ENCODE results near the gene TTYH2. TPM values are rescaled to one million over a fixed set of nuclear protein-coding genes. Genes with fewer than 3 reads are reported as not detected.

TTYH2 gene
- polyA plus RNA-seq, result 0.58 TPM

GRCh38 chr17:74212913-74213791, at the start of gene TTYH2:
Gene TTYH2, plus strand, starts transcription at chr17:74213571. Its CDS starts 17 bp downstream, at chr17:74213588.
- H3K4me3 Mint-ChIP-seq, result peak within 1 kb of the TSS; percentile 82 to 94 (median 90)
- H3K4me1 Mint-ChIP-seq, result peaks cover 22 to 33% (median 28%) of the 10 kb centered on the region in 3 donors
- peak within 1 kb of the TSS; percentile 89 to 96 (median 90) for H3K27ac Mint-ChIP-seq
- no peaks in the 10 kb centered on the region for H3K27me3 Mint-ChIP-seq
- no peaks in the 10 kb centered on the region for H3K9me3 Mint-ChIP-seq
- no peaks in the 10 kb centered on the region for H3K36me3 Mint-ChIP-seq

GRCh38 chr17:74163836-74164235, 49.5 kb upstream of the TTYH2 start:
- Mint-ChIP-seq H3K9me3 (peaks cover 0 to 3% (median 0%) of the 10 kb centered on the region in 3 donors), H3K4me1 (no peaks in the 10 kb centered on the region), H3K27ac (no peak overlapping the region), H3K4me3 (no peak overlapping the region), H3K27me3 (peaks cover 17% of the 10 kb centered on the region), H3K36me3 (no peaks in the 10 kb centered on the region)

DNA sequence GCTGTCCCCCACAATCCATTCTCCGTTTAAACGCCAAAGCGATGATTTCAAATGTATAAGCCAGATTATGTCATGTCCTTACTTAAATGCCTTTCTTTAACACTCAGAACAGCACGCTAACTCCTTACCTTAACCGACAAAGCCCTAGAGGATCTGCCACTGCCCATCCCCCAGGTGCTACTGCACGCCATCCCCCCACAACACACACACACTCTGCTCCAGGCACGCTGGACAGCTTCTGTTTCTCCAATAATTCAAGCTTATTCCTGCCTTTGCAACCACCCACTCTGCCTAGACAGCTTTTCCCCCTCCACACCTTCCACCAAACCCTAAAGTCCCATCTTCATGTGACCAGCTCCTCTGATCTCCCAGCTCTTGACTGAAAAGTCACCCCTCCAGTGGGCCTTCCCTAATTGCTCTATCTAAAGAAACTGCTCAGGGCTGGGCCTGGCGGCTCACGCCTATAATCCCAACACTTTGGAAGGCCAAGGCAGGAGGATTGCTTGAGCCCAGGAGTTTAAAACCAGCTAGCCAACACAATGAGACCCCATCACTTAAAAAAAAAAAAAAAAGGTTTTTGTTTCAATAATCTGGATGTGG, 48.8 kb upstream of the TTYH2 start:
- Mint-ChIP-seq H3K4me1 (no peaks in the 10 kb centered on the region), H3K27ac (no peak overlapping the region), H3K9me3 (peaks cover 0 to 2% (median 0%) of the 10 kb centered on the region in 3 donors), H3K27me3 (peaks cover 13% of the 10 kb centered on the region), H3K36me3 (no peaks in the 10 kb centered on the region), H3K4me3 (no peak overlapping the region)

- Mint-ChIP-seq H3K36me3 (no peaks in the 10 kb centered on the region), H3K27ac (no peak overlapping the region), H3K4me3 (no peak overlapping the region), H3K27me3 (peaks cover 14% of the 10 kb centered on the region), H3K9me3 (peaks cover 0 to 2% (median 0%) of the 10 kb centered on the region in 3 donors), H3K4me1 (no peaks in the 10 kb centered on the region)
Measured at GRCh38 chr17:74165797-74166365, 47.5 kb upstream of the TTYH2 start.

DNA sequence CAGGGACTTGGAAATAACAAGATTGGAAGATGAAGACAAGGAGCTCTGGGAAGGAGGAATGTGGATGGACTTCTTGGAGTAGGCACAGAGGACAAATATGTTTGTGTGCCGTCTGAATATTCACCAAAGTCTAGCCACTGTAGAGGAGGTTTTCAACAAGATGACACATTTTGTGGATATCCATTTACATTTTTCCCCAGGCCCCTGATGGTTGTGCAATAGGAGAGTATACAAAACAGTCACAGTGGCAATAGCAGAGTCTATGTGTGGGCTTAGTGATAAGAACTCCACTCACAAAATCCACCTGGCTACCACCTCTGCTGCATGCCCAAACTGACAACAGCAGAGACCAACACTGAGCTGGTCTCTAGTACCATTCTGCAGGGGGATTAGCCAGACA, 42.4 kb upstream of the TTYH2 start:
- H3K27me3 Mint-ChIP-seq, result peaks cover 11% of the 10 kb centered on the region
- H3K4me3 Mint-ChIP-seq, result no peak overlapping the region
- no peaks in the 10 kb centered on the region for H3K4me1 Mint-ChIP-seq
- H3K36me3 Mint-ChIP-seq, result peaks cover 1% of the 10 kb centered on the region
- peaks cover 0 to 2% (median 0%) of the 10 kb centered on the region in 3 donors for H3K9me3 Mint-ChIP-seq
- H3K27ac Mint-ChIP-seq, result no peak overlapping the region

DNA sequence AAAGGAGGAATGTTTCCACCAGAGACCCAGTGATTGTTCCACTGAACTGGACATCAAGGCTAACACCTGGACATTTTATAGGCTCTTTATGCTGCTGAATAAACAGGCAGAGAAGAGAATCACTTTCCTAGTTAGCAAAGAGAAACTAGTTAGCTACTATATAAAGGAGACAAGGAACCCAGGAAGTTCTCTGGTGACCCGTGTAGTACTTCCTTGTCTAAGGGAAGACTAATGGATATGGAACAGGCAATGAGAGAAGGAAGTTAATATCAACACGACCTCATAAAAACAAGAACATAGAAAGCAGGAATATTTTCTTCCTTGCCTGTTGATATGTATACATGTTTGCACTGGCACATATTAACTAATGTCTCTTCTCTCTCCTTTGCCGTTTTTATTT, 40.7 kb upstream of the TTYH2 start:
- Mint-ChIP-seq H3K4me1 (no peaks in the 10 kb centered on the region), H3K27me3 (peaks cover 9% of the 10 kb centered on the region), H3K27ac (no peak overlapping the region), H3K4me3 (no peak overlapping the region), H3K9me3 (no peaks in the 10 kb centered on the region), H3K36me3 (peaks cover 1% of the 10 kb centered on the region)

- Mint-ChIP-seq H3K36me3 (peaks cover 1% of the 10 kb centered on the region), H3K27me3 (peaks cover 17% of the 10 kb centered on the region), H3K27ac (no peak overlapping the region), H3K4me1 (no peaks in the 10 kb centered on the region), H3K9me3 (no peaks in the 10 kb centered on the region), H3K4me3 (no peak overlapping the region)
Measured at GRCh38 chr17:74176546-74177001, 36.8 kb upstream of the TTYH2 start.

GRCh38 chr17:74177018-74177450, 36.3 kb upstream of the TTYH2 start:
- Mint-ChIP-seq H3K4me3 (no peak overlapping the region), H3K36me3 (peaks cover 1% of the 10 kb centered on the region), H3K27me3 (peaks cover 17% of the 10 kb centered on the region), H3K9me3 (no peaks in the 10 kb centered on the region), H3K27ac (no peak overlapping the region), H3K4me1 (no peaks in the 10 kb centered on the region)

GRCh38 chr17:74179576-74179975, 33.8 kb upstream of the TTYH2 start:
- Mint-ChIP-seq H3K27me3 (peaks cover 27% of the 10 kb centered on the region), H3K4me1 (no peaks in the 10 kb centered on the region), H3K9me3 (no peaks in the 10 kb centered on the region), H3K36me3 (peaks cover 1% of the 10 kb centered on the region), H3K4me3 (no peak overlapping the region), H3K27ac (no peak overlapping the region)

GRCh38 chr17:74180336-74180735, 33.0 kb upstream of the TTYH2 start:
- Mint-ChIP-seq H3K27ac (no peak overlapping the region), H3K9me3 (no peaks in the 10 kb centered on the region), H3K4me3 (no peak overlapping the region), H3K4me1 (no peaks in the 10 kb centered on the region), H3K27me3 (peaks cover 27% of the 10 kb centered on the region), H3K36me3 (no peaks in the 10 kb centered on the region)

GRCh38 chr17:74181341-74181740, 32.0 kb upstream of the TTYH2 start:
- Mint-ChIP-seq H3K27ac (no peak overlapping the region), H3K4me3 (no peak overlapping the region), H3K4me1 (no peaks in the 10 kb centered on the region), H3K36me3 (no peaks in the 10 kb centered on the region), H3K9me3 (no peaks in the 10 kb centered on the region), H3K27me3 (peaks cover 27% of the 10 kb centered on the region)

DNA sequence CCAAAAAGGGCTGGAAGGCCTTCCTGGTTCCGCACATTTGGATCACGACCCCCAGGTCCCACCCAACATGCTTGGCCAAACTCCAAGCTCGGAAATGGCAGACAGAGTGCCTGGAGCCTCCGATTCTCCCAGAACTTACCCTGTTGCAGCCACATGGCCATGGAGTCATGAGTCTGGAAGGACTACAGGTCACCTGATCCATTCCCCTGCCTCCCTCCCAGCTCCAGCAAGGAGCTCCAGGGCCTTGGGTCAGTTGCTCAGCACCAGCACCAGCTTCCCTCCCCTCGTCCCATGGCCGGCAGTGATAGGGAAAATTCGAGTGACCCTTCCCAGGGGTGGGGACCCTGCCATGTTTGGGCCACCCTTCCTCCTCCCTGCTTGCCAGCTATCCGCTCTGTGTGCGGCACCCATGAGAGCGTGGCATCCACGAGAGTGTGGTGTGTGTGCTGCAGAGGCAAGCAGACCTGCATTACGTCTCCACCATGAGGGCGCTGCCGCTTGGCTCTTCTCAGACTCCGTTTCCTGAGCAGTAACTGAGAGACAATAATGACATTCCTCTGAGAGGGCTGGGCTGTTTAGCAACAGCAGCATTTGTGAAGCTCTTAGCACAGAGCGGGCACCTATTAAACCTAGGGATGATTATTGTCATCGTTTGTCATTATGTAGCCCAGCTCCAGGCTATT, 31.2 kb upstream of the TTYH2 start:
- no peak overlapping the region for H3K27ac Mint-ChIP-seq
- no peaks in the 10 kb centered on the region for H3K36me3 Mint-ChIP-seq
- H3K4me1 Mint-ChIP-seq, result no peaks in the 10 kb centered on the region
- H3K9me3 Mint-ChIP-seq, result no peaks in the 10 kb centered on the region
- peaks cover 22% of the 10 kb centered on the region for H3K27me3 Mint-ChIP-seq
- no peak overlapping the region for H3K4me3 Mint-ChIP-seq

- H3K4me1 Mint-ChIP-seq, result no peaks in the 10 kb centered on the region
- no peak overlapping the region for H3K4me3 Mint-ChIP-seq
- no peaks in the 10 kb centered on the region for H3K9me3 Mint-ChIP-seq
- H3K27me3 Mint-ChIP-seq, result peaks cover 24% of the 10 kb centered on the region
- no peaks in the 10 kb centered on the region for H3K36me3 Mint-ChIP-seq
- no peak overlapping the region for H3K27ac Mint-ChIP-seq
Measured at GRCh38 chr17:74183411-74183810, 30.0 kb upstream of the TTYH2 start.

DNA sequence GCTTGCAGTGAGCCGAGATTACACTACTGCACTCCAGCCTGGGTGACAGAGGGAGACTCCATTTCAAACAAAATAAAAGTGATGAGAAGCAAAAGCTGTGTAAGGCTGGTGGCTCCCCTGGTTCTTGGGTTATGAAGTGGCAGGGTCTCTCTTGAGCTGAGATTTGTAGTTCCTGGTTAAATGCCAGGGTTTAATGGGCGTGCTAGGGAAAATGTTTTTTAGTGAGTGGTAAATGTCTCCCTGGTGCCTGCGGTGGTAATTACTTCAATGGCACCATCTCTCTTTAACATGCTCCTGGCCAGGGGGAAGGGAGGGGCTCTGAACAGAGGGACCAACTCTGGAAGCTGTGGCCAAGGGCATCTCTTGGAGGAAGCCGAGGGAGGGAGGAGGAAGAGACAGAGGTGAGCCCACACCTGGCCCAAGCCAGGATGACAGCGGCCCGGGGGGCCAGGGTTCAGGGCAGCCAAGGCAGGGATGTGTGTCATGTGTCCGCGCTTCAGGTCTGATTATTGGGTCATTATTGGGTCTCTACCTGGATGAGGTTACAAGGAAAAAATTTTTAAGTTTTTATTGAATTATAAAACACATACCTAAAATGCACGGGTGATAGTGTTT, 27.7 kb upstream of the TTYH2 start:
- Mint-ChIP-seq H3K9me3 (peaks cover 0 to 4% (median 0%) of the 10 kb centered on the region in 3 donors), H3K4me3 (no peak overlapping the region), H3K36me3 (no peaks in the 10 kb centered on the region), H3K27ac (no peak overlapping the region), H3K27me3 (peaks cover 19% of the 10 kb centered on the region), H3K4me1 (no peaks in the 10 kb centered on the region)
